ENCODE data around the gene CLDN14.

CLDN14 gene

GRCh38 chr21:36466061-36466511 lies 13.8 kb downstream of the CLDN14 start:
- FAIRE-seq = no peak

DNA sequence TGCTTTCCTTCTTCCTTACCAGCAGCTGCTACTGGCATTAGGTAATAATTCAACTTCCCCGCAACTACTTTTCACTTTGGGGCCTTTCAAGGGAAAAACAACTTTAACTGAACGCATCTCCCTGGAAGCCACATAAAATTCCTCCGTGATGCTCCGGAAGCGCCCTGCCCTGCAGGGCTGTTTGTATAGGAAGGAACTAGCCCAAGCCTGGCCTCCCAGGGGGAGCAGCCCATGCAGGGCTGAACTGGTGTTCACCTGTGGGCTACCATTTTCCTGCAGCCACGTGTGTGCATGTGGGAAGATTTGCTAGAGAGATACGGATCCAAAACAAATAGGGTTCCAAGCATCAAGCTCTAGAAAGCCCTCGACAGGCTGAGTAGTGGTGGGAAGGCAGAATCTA lies 14.4 kb downstream of the CLDN14 start:
- FAIRE-seq = no peak

DNA sequence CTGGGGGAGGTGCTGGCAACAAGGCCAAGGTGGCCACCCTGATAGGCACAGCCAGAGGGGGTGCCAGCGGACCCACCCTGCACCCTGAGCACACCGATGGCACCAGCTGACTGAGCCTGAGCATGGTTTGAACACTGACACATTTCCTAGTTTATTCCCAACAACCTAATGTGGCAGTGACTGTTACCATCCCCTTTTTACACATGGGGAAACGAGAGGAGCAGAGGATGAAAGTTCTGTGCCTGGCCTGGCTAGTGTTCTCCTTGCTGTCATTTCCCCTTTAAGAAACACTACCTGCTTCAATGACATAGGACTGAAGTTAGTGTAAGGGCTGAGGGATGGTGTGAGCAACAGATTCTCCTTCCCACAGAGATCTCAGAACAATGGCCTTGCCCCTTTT lies 15.3 kb downstream of the CLDN14 start:
- FAIRE-seq = no peak

- no peak for FAIRE-seq
These were observed 15.9 kb downstream of the CLDN14 start for GRCh38 chr21:36463991-36464390.

GRCh38 chr21:36463204-36463603 lies 16.7 kb downstream of the CLDN14 start:
- no peak for FAIRE-seq

- no peak for FAIRE-seq
These were observed 17.9 kb downstream of the CLDN14 start for GRCh38 chr21:36461918-36462486.

- FAIRE-seq = no peak
These were observed 18.5 kb downstream of the CLDN14 start for GRCh38 chr21:36461277-36461917.

- FAIRE-seq = no peak
These were observed 19.1 kb downstream of the CLDN14 start for GRCh38 chr21:36460866-36461265.

GRCh38 chr21:36459098-36459497 lies 20.8 kb downstream of the CLDN14 start:
- FAIRE-seq = no peak

GRCh38 chr21:36456729-36457414 lies 23.1 kb downstream of the CLDN14 start:
- no peak for FAIRE-seq

- no peak for FAIRE-seq
These were observed 25.2 kb downstream of the CLDN14 start for GRCh38 chr21:36454706-36455105.

DNA sequence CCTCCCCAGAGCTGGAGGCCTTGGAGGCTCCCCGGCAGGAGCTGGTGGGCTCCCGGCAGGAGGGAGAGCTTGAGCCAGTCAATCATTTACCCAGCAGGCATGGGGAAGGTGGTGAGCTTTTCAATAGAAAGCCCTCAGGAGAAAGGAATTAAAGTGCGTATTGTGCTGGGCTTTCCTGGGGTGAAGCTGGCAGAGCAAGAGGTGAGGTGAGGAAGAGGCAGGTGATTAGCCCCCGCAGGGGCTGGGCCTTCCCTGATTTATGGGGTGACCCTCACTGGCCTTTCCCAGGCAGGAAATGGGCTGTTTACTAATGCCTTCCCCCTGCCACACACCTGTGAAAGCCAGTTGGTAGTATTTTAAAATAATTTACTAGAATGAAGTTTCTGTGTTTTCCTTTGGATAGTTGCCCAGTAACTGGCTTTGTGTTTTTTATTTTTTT lies 25.8 kb downstream of the CLDN14 start:
- no peak for FAIRE-seq

- FAIRE-seq = no peak
These were observed 27.6 kb downstream of the CLDN14 start for GRCh38 chr21:36452281-36452825.

DNA sequence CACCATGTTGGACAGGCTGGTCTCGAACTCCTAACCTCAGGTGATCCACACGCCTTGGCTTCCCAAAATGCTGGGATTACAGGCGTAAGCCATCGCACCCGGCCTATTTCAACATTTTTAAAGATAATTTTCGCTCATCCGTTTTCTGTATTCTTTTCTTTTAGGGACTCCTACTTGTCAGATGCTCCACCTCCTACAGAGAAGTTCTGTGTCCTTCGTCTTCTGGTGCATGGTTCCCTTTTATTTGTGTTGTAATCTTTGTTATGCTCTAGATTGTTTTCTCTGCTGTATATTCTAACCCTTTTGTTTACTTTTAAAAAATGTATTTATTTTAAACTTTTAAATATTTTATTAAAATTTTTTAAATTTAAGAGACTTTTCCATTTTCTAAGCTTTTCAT lies 28.4 kb downstream of the CLDN14 start:
- no peak for FAIRE-seq

DNA sequence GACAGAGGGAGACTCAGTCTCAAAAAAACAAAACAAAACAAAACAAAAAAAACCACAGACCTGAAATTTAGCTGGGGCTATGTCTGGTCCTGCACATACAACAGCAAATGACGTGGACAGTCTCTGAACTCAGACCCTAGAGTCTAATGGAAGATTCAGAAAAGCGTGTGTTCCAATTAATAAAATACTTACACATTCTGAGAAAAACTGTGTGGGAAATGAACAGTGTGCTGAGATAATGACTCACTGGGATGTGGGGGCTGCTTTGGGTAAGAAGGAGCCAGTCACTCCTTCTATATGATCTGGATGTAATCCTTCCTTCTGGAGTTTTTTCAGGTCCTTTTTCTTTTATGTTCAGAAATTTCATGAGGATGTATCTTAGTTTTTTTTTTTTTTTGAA lies 29.4 kb downstream of the CLDN14 start:
- FAIRE-seq = no peak

DNA sequence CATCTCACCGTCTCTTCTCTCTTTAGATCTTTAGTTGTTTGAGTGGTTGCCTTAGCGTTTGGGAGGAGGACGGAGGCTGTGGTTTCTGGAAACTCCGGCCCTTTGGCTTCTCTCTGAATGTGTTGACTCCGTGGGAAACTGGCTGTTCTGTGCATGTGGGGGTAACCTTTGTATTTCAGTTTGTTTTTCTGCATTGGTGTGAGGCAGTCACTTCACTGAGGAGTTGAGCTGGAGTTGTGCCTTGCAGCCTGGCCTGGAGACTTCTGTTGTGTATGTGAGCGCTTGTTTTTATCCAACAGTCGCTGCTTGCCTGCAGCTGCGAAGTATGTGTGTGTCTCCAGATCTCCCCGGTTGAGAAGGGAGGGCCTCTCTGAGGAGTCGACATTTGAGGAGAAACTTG lies 33.6 kb downstream of the CLDN14 start:
- FAIRE-seq = no peak

- no peak for FAIRE-seq
These were observed 38.2 kb downstream of the CLDN14 start for GRCh38 chr21:36441715-36442114.

- FAIRE-seq = no peak
These were observed 42.2 kb downstream of the CLDN14 start for GRCh38 chr21:36437745-36438128.

DNA sequence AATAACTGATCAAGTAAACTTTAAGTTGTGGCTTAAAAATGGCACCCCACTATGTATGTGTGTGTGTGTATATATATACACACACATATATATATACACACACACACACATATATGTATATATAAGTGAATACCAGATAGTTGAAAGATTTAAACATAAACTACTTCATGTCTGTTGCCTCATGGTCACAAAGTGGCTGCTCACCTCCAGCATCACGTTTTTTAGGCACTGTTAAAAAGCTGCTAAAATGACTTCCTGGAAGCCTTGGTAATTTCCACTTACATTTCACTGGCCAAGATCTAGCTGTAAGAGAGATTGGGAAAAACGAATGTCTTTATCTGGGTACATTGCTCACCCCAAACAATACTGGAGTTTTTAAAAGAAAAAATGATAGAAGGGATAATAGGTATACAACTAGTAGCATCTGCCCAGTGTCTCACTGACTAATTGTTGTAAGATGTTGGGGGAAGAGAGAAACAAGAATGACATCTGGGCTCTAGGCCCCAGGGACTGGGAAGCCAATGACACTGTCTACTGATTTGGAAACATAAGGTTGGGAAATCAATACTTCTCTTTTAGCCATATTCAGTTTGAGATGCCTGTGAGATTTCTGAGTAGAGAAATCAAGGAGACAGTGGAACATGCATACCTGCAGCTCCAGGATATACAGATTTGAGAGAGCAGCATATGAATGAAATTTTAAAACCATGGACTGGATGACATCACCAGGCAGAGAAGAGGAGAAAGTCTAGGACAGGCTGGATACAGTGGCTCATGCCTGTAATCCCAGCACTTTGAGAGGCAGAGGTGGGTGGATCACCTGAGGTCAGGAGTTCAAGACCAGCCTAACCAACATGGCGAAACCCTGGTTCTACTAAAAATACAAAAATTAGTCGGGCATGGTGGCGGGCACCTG lies 42.8 kb downstream of the CLDN14 start:
- no peak for FAIRE-seq

GRCh38 chr21:36434144-36434543 lies 45.8 kb downstream of the CLDN14 start:
- no peak for FAIRE-seq

DNA sequence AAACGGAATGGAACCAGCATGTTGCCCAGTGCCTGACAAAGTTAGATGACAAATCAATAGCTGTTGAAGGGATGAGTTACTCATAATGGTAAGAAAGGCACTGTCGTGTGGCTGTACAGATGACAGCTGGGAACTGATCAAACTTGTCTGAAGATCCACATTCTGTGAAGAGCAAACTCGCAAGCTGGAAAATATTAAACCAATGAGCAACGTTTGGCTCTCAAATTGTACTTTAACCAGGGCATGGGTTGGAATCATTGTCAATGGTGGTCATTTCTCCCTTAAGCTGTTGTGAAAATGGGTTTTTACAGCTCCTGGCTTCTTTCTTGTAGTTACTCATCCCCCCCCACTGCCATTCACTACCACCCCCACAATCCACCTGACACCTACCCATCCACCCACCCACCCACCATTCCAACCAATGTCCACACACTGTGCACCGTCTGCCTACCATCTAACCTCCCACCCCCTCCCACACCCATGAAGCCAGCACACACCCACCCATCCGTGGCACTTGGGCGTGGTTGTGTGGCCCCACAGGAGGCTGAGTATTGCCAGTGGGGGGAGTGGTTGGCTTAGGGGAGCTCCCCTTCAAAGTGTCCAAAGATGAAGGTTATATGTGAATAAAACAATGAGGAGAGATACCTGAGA lies 46.7 kb downstream of the CLDN14 start:
- FAIRE-seq = no peak

DNA sequence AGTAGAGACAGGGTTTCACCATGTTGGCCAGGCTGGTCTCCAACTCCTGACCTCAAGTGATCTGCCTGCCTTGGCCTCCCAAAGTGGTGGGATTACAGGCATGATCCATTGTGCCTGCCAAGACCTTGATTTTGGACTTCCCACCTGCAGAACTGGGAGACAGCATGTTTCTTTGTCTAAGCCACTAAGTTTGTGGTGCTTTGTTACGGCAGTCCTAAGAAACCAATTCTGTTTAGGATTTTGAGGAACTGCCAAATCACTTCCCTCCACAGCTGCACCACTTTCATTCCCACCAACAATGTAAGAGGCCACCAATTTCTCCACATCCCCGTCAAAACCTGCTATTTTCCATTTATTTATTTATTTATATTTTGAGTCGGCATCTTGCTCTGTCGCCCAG lies 48.7 kb downstream of the CLDN14 start:
- no peak for FAIRE-seq

Measured in A204.1 (cell line).